Measurements from ENCODE around the gene PSMA4.

DNA sequence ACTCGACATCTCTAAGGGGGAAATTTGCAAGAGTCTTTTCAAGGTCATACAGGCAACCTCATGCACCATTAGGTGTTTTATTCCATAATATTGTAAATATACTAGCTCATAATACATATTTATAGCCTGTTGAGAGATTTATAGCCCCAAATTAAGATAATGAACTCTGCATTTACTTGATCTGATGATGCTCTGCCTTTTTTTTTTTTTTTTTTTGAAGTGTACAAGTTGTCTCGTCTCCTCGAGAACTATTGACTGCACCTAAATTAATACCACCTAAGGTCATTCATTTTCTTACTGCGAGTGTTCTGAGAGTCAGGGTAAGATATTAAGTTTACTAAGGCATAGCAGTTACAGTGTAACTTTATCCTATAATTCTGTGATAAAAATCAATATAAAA is 31.1 kb downstream of the PSMA4 start:
- no peak for TF ChIP-seq CTCF (IDR thresholded peaks at IDR 0.05; ENCODE audit: low read depth, low read length, missing input control)
- TF ChIP-seq, protein P1, sequence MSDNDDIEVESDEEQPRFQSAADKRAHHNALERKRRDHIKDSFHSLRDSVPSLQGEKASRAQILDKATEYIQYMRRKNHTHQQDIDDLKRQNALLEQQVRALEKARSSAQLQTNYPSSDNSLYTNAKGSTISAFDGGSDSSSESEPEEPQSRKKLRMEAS (IDR thresholded peaks at IDR 0.05) = no peak
- no peak for TF ChIP-seq EGR1 (IDR thresholded peaks at IDR 0.05; ENCODE audit: low read depth in 2 of 2)
- TF ChIP-seq, protein P2, sequence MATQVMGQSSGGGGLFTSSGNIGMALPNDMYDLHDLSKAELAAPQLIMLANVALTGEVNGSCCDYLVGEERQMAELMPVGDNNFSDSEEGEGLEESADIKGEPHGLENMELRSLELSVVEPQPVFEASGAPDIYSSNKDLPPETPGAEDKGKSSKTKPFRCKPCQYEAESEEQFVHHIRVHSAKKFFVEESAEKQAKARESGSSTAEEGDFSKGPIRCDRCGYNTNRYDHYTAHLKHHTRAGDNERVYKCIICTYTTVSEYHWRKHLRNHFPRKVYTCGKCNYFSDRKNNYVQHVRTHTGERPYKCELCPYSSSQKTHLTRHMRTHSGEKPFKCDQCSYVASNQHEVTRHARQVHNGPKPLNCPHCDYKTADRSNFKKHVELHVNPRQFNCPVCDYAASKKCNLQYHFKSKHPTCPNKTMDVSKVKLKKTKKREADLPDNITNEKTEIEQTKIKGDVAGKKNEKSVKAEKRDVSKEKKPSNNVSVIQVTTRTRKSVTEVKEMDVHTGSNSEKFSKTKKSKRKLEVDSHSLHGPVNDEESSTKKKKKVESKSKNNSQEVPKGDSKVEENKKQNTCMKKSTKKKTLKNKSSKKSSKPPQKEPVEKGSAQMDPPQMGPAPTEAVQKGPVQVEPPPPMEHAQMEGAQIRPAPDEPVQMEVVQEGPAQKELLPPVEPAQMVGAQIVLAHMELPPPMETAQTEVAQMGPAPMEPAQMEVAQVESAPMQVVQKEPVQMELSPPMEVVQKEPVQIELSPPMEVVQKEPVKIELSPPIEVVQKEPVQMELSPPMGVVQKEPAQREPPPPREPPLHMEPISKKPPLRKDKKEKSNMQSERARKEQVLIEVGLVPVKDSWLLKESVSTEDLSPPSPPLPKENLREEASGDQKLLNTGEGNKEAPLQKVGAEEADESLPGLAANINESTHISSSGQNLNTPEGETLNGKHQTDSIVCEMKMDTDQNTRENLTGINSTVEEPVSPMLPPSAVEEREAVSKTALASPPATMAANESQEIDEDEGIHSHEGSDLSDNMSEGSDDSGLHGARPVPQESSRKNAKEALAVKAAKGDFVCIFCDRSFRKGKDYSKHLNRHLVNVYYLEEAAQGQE (IDR thresholded peaks at IDR 0.05) = no peak
- no peak for TF ChIP-seq GABPA (IDR thresholded peaks at IDR 0.05 in 1 of 2, conservative IDR thresholded peaks at IDR 0.05 in 1 of 2)
- no peak for TF ChIP-seq JUND (IDR thresholded peaks at IDR 0.05)
